Fibroblast of the aortic adventitia (primary cell): ENCODE measurements around the gene BCL2L15. TPM values are rescaled to one million over a fixed set of nuclear protein-coding genes. Genes with fewer than 3 reads are reported as not detected.

Source experiments
- DNase-seq: peaks from one replicate; pipeline ENCODE4 v3.0.0-alpha.2; 2010; ENCODE audit warnings: low read depth
- H3K4me3 ChIP-seq: 2 replicates; pipeline ENCODE4 v1.5.1; 2011; ENCODE audit warnings: low read depth, mild to moderate bottlenecking, control low read depth, low read length, moderate library complexity
- CTCF ChIP-seq: IDR thresholded peaks from 2 replicates; pipeline ENCODE4 v1.5.1; 2011; ENCODE audit warnings: mild to moderate bottlenecking, low read length, control low read depth, inconsistent platforms; ENCODE audit not compliant: insufficient read depth
- total RNA-seq: library from RNA; depleted of rRNA; stranded (reverse); fragments of >200 nt; gene quantifications from 2 replicates; pipeline ENCODE4 v1.2.3, GENCODE V29; 2012; ENCODE audit warnings: low replicate concordance

BCL2L15 gene
- total RNA-seq: 0.18 TPM in 1 of 2 replicates, not detected in the other

- no peak within 1 kb of the TSS for H3K4me3 ChIP-seq
- DNase-seq: no peak
- no peak for TF ChIP-seq CTCF
These were observed at the start of gene BCL2L15 for GRCh38 chr1:113887402-113888175. Gene BCL2L15 (minus strand): TSS chr1:113887581. CDS start chr1:113887375, 206 bp downstream.

- DNase-seq: no peak
- no peak for TF ChIP-seq CTCF
- H3K4me3 ChIP-seq: no peak overlapping the region
These were observed 49.8 kb upstream of the BCL2L15 start for GRCh38 chr1:113937146-113937545.

- DNase-seq: no peak
- TF ChIP-seq CTCF: no peak
These were observed 48.6 kb upstream of the BCL2L15 start for GRCh38 chr1:113935970-113936369.

GRCh38 chr1:113935176-113935575 lies 47.8 kb upstream of the BCL2L15 start:
- no peak for DNase-seq
- no peak for TF ChIP-seq CTCF
- H3K4me3 ChIP-seq: no peak overlapping the region

More at GRCh38 chr1:113935970-113936369, 48.6 kb upstream of the BCL2L15 start:
- H3K4me3 ChIP-seq: no peak overlapping the region

GRCh38 chr1:113934511-113935055 lies 47.2 kb upstream of the BCL2L15 start:
- no peak for TF ChIP-seq CTCF
- H3K4me3 ChIP-seq: no peak overlapping the region
- no peak for DNase-seq

GRCh38 chr1:113934006-113934405 lies 46.6 kb upstream of the BCL2L15 start:
- DNase-seq: no peak
- TF ChIP-seq CTCF: no peak
- no peak overlapping the region for H3K4me3 ChIP-seq
